ENCODE results near the gene LEFTY1.

- TF ChIP-seq POLR2A (IDR thresholded peaks at IDR 0.05; ENCODE audit: low read depth, low read length) (no peak), POLR2AphosphoS5 (IDR thresholded peaks at IDR 0.05; ENCODE audit: insufficient read depth, low read depth, low read length) (no peak), CTCF (IDR thresholded peaks at IDR 0.05; ENCODE audit: extremely low read depth in 1 of 2, insufficient read depth in 1 of 2, low read depth in 1 of 2, low read length in 2 of 2) (no peak), EZH2 (IDR thresholded peaks at IDR 0.05; ENCODE audit: borderline replicate concordance, low read depth, low read length, severe bottlenecking) (no peak), MAX (IDR thresholded peaks at IDR 0.05; ENCODE audit: insufficient read depth, insufficient read length) (no peak), FOS (IDR thresholded peaks at IDR 0.05; ENCODE audit: borderline replicate concordance, insufficient read depth, low read length) (no peak), JUN (IDR thresholded peaks at IDR 0.05; ENCODE audit: borderline replicate concordance, insufficient read depth, insufficient read length, low read depth) (no peak)
Measured at GRCh38 chr1:225926551-225927113, 37.7 kb upstream of the LEFTY1 start.
